Neural cell (in vitro differentiated cells): ENCODE results near the gene MACROD1. TPM values are rescaled to one million over a fixed set of nuclear protein-coding genes. Genes with fewer than 3 reads are reported as not detected.

Source experiments
- H2AFZ ChIP-seq: fragments of 200-600, 300-800 bp; sonication (generic), shearing (Covaris generic); 2 replicates; pipeline ENCODE4 v1.6.0; 2014; ENCODE audit warnings: low read depth, mild to moderate bottlenecking, antibody characterized with exemption, low read length, moderate library complexity
- H3F3A ChIP-seq: fragments of 200-600 bp; shearing (Covaris generic); 2 replicates; pipeline ENCODE4 v1.6.1; 2016; ENCODE audit warnings: mild to moderate bottlenecking, moderate library complexity, mixed read lengths, antibody characterized with exemption, low read length; ENCODE audit not compliant: insufficient read depth, poor library complexity, severe bottlenecking
- H3K27ac ChIP-seq: fragments of 200-600, 300-800 bp; sonication (generic), shearing (Covaris generic); 2 replicates; pipeline ENCODE4 v1.5.1; 2014; ENCODE audit warnings: mild to moderate bottlenecking, low read length, moderate library complexity
- H3K27me3 ChIP-seq: fragments of 300-800, 200-600 bp; sonication (generic), shearing (Covaris generic); 2 replicates; pipeline ENCODE4 v1.6.0; 2014; ENCODE audit warnings: mild to moderate bottlenecking, low read depth, low read length, moderate library complexity; ENCODE audit not compliant: insufficient read depth
- H3K36me3 ChIP-seq: fragments of 300-800, 200-600 bp; sonication (generic), shearing (Covaris generic); 2 replicates; pipeline ENCODE4 v1.5.1; 2014; ENCODE audit warnings: mild to moderate bottlenecking, antibody characterized with exemption, low read length, moderate library complexity; ENCODE audit not compliant: insufficient read depth
- H3K4me2 ChIP-seq: fragments of 300-800, 200-600 bp; sonication (generic), shearing (Covaris generic); 2 replicates; pipeline ENCODE4 v1.6.0; 2014; ENCODE audit warnings: mild to moderate bottlenecking, low read length
- H3K4me3 ChIP-seq: fragments of 300-800, 200-600 bp; sonication (generic), shearing (Covaris generic); 2 replicates; pipeline ENCODE4 v1.5.1; 2014; ENCODE audit warnings: mild to moderate bottlenecking, low read length, moderate library complexity
- H3K79me2 ChIP-seq: fragments of 200-600 bp; shearing (Covaris generic); replicated peaks from 2 replicates; pipeline ENCODE4 v1.6.0; 2014; ENCODE audit warnings: mild to moderate bottlenecking, low read length, moderate library complexity; ENCODE audit not compliant: insufficient read depth
- H3K9ac ChIP-seq: fragments of 300-800, 200-600 bp; sonication (generic), shearing (Covaris generic); 2 replicates; pipeline ENCODE4 v1.6.1; 2016; ENCODE audit warnings: mild to moderate bottlenecking, low read length, mixed read lengths
- H3K9me2 ChIP-seq: fragments of 200-600 bp; shearing (Covaris generic); 2 replicates; pipeline ENCODE4 v1.6.1; 2016; ENCODE audit warnings: mild to moderate bottlenecking, low read length, mixed read lengths; ENCODE audit not compliant: insufficient read depth
- H3K9me3 ChIP-seq: fragments of 200-600, 300-800 bp; sonication (generic), shearing (Covaris generic); 2 replicates; pipeline ENCODE4 v1.6.1; 2016; ENCODE audit warnings: mild to moderate bottlenecking, mixed run types, low read length, moderate library complexity, mixed read lengths
- H4K20me1 ChIP-seq: fragments of 200-600 bp; shearing (Covaris generic); 2 replicates; pipeline ENCODE4 v1.6.1; 2016; ENCODE audit warnings: mild to moderate bottlenecking, mixed run types; ENCODE audit not compliant: insufficient read depth
- EP300 ChIP-seq: fragments of 450-650 bp; conservative IDR thresholded peaks from 2 replicates; pipeline ENCODE4 v1.6.1; 2014; ENCODE audit warnings: antibody characterized with exemption, mild to moderate bottlenecking, moderate library complexity; ENCODE audit not compliant: poor library complexity, severe bottlenecking
- EZH2 ChIP-seq: fragments of 200-600, 300-800 bp; shearing (Covaris generic), sonication (generic); IDR thresholded peaks from 2 replicates; pipeline ENCODE4 v1.6.1; 2014; ENCODE audit warnings: antibody characterized with exemption, low read length, borderline replicate concordance, mild to moderate bottlenecking; ENCODE audit not compliant: insufficient read depth, poor library complexity, severe bottlenecking
- MXI1 ChIP-seq: fragments of 450-650 bp; conservative IDR thresholded peaks from 2 replicates; pipeline ENCODE4 v1.6.1; 2014; ENCODE audit warnings: antibody characterized with exemption, mild to moderate bottlenecking; ENCODE audit not compliant: poor library complexity, severe bottlenecking
- POLR2AphosphoS5 ChIP-seq: IDR thresholded peaks from 2 replicates; pipeline ENCODE4 v1.6.1; 2012
- RAD21 ChIP-seq: fragments of 450-650 bp; conservative IDR thresholded peaks from 2 replicates; pipeline ENCODE4 v1.6.1; 2014; ENCODE audit warnings: antibody characterized with exemption, mild to moderate bottlenecking, moderate library complexity
- REST ChIP-seq: IDR thresholded peaks from 2 replicates; pipeline ENCODE4 v1.6.1; 2012; ENCODE audit warnings: borderline replicate concordance
- SMC3 ChIP-seq: fragments of 450-650 bp; conservative IDR thresholded peaks from 2 replicates; pipeline ENCODE4 v1.6.1; 2014; ENCODE audit warnings: antibody characterized with exemption, mild to moderate bottlenecking, moderate library complexity; ENCODE audit not compliant: poor library complexity
- TAF1 ChIP-seq: IDR thresholded peaks from 2 replicates; pipeline ENCODE4 v1.6.1; 2012; ENCODE audit warnings: low read depth
- polyA plus RNA-seq: library from polyadenylated mRNA; depleted of rRNA; stranded (reverse); fragments of >200 nt; gene quantifications from 2 replicates; pipeline ENCODE4 v1.2.3, GENCODE V29; 2014
- TF ChIP-seq, protein P1 (sequence below): fragments of 450-650 bp; IDR thresholded peaks from 2 replicates; pipeline ENCODE4 v1.5.1; 2014; ENCODE audit warnings: antibody characterized with exemption, mild to moderate bottlenecking, moderate library complexity; ENCODE audit not compliant: poor library complexity, severe bottlenecking

MACROD1 gene
- polyA plus RNA-seq, 1 donor from 2014 or later: 30.8 TPM

GRCh38 chr11:64062185-64063039 lies 103.5 kb downstream of the MACROD1 start:
- Histone ChIP-seq H4K20me1 (no peaks in the 10 kb centered on the region), H3K9ac (no peak overlapping the region), H3K9me2 (no peaks in the 10 kb centered on the region), H3K9me3 (no peaks in the 10 kb centered on the region), H3K4me2 (no peak overlapping the region), H3K27me3 (no peaks in the 10 kb centered on the region), H3K79me2 (no peaks in the 10 kb centered on the region), H3K36me3 (no peaks in the 10 kb centered on the region), H3F3A (no peaks in the 10 kb centered on the region), H3K4me3 (no peak overlapping the region), H2AFZ (no peak overlapping the region), H3K27ac (peak overlapping the region; percentile 90)
- TF ChIP-seq SMC3 (no peak), REST (no peak), RAD21 (no peak), EZH2 (no peak), EP300 (no peak), TAF1 (no peak), MXI1 (no peak), POLR2AphosphoS5 (no peak)
- TF ChIP-seq, protein P1, sequence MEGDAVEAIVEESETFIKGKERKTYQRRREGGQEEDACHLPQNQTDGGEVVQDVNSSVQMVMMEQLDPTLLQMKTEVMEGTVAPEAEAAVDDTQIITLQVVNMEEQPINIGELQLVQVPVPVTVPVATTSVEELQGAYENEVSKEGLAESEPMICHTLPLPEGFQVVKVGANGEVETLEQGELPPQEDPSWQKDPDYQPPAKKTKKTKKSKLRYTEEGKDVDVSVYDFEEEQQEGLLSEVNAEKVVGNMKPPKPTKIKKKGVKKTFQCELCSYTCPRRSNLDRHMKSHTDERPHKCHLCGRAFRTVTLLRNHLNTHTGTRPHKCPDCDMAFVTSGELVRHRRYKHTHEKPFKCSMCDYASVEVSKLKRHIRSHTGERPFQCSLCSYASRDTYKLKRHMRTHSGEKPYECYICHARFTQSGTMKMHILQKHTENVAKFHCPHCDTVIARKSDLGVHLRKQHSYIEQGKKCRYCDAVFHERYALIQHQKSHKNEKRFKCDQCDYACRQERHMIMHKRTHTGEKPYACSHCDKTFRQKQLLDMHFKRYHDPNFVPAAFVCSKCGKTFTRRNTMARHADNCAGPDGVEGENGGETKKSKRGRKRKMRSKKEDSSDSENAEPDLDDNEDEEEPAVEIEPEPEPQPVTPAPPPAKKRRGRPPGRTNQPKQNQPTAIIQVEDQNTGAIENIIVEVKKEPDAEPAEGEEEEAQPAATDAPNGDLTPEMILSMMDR: no peak

DNA sequence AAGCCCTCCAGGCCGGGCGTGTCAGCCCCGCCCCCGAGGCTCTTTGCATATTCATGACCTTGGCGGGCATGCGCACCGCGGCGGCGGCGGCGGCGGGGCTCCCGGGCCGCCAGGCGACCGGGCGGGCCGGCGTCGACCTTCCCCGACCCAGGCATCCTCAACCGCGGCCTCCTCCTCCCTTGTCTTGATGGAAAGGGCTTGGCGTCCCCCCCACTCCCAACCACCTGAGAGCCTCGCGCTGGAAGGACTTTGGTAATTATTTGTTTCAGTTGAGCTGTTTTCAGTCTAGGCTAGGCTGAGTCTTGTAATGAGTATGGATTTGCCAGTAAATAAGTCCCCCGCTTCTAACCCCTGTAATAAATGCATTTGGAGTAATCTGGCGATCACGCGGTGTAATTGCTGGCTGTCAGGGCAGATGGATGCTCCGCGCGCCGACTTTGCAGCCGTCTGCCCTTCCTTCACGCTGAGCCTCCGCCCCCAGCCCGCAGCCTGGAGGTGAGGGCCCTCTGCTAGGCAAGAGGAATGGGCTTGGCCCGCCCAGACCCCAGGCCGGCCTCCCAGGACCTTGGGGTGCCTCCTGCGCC lies 105.0 kb downstream of the MACROD1 start:
- Histone ChIP-seq H3K9ac (peak overlapping the region; percentile 71), H3K36me3 (no peaks in the 10 kb centered on the region), H3K27me3 (no peaks in the 10 kb centered on the region), H3K9me3 (no peaks in the 10 kb centered on the region), H2AFZ (peak overlapping the region; percentile 33), H4K20me1 (no peaks in the 10 kb centered on the region), H3K9me2 (no peaks in the 10 kb centered on the region), H3F3A (no peaks in the 10 kb centered on the region), H3K27ac (peak overlapping the region; percentile 84), H3K79me2 (no peaks in the 10 kb centered on the region), H3K4me2 (peak overlapping the region; percentile 84), H3K4me3 (peak overlapping the region; percentile 66)
- TF ChIP-seq MXI1 (peak; percentile 50), POLR2AphosphoS5 (peak; percentile 82), RAD21 (peak; percentile 32), TAF1 (no peak), EP300 (peak; percentile 62), SMC3 (no peak), REST (no peak), EZH2 (no peak)
- TF ChIP-seq, protein P1: no peak
